Measurements from ENCODE around the gene NTNG2. TPM values are rescaled to one million over a fixed set of nuclear protein-coding genes. Genes with fewer than 3 reads are reported as not detected.

NTNG2 gene
- total and polyA plus RNA-seq, 2 of the 13 experiments (the other 11 are each of a cell fraction or from before 2014, with no cell fraction given): 0.02 to 0.36 TPM

GRCh38 chr9:132169672-132170392, 8.0 kb downstream of the NTNG2 start (continued):
- TF ChIP-seq PLSCR1 (CRISPR knock-in tag; IDR thresholded peaks at IDR 0.05; ENCODE audit: borderline replicate concordance) (no peak), FOXM1 (CRISPR knock-in tag; IDR thresholded peaks at IDR 0.05) (no peak), RFX5 (IDR thresholded peaks at IDR 0.05; ENCODE audit: low read depth, low read length) (no peak), CBX2 (IDR thresholded peaks at IDR 0.05; ENCODE audit: low read depth, low read length) (no peak), CBX2 (CRISPR knock-in tag; IDR thresholded peaks at IDR 0.05; ENCODE audit: low read depth) (no peak)

GRCh38 chr9:132171702-132172101, 9.8 kb downstream of the NTNG2 start:
- Histone ChIP-seq H3K27ac (ENCODE audit: extremely low read length, insufficient read depth, low read length) (no peak overlapping the region), H3K4me2 (ENCODE audit: low read depth, low read length) (no peak overlapping the region), H3K36me3 (replicated peaks in 1 of 2; ENCODE audit: control insufficient read depth in 1 of 2, insufficient read depth in 2 of 2, low read length in 2 of 2) (no peaks in the 10 kb centered on the region), H2AFZ (ENCODE audit: low read length) (no peak overlapping the region), H3K4me3 (replicated peaks in 1 of 3; ENCODE audit: insufficient read depth in 1 of 3, low read depth in 2 of 3, low read length in 3 of 3) (no peak overlapping the region), H3K27me3 (ENCODE audit: control insufficient read depth in 1 of 2, insufficient read depth in 2 of 2, low read length in 2 of 2) (peaks cover 10 to 72% of the 10 kb centered on the region in 2 experiments; a peak in 4 of 5 replicates), H3K79me2 (ENCODE audit: insufficient read depth, low read length) (no peaks in the 10 kb centered on the region), H4K20me1 (ENCODE audit: insufficient read depth, low read length) (peaks cover 4% of the 10 kb centered on the region; the same call in 1 of the 2 replicates), H3K9ac (ENCODE audit: insufficient read depth, low read depth, low read length) (no peak overlapping the region), H3K4me1 (ENCODE audit: insufficient read depth, low read length) (no peaks in the 10 kb centered on the region), H3K9me3 (ENCODE audit: low read length) (no peaks in the 10 kb centered on the region)
- TF ChIP-seq TBX3 (IDR thresholded peaks at IDR 0.05; ENCODE audit: borderline replicate concordance) (no peak), U2AF2 (IDR thresholded peaks at IDR 0.05; ENCODE audit: low read depth, low read length) (no peak), CHD2 (IDR thresholded peaks at IDR 0.05; ENCODE audit: low read depth, low read length) (no peak), MBD4 (IDR thresholded peaks at IDR 0.05; ENCODE audit: borderline replicate concordance, low read length) (no peak)
- intact Hi-C loops (cut with micrococcal nuclease; ENCODE audit: unreplicated experiment): no loop called here
- CTCF ChIA-PET (ENCODE audit: low intra/inter-chr PET ratio, low total read pairs): no interaction called here
- BruUV-seq (replicated peaks): no TSS peak
- in situ Hi-C loops (cut with HindIII; ENCODE audit: extremely low pct_ligation_motif_present, low pct_unique_long_range_greater_than_20kb): no loop called here
- FAIRE-seq: no peak
- no peak for ATAC-seq
- DNase-seq (ENCODE audit: low spot score): no peak
- POLR2A ChIA-PET: no interaction called here
- 8% methylated on average over 7 of the region's 7 CpGs for WGBS (ENCODE audit: low lambda C conversion rate)

All from HepG2 (cell line).